WTC11 (cell line): ENCODE measurements around the gene GRIN1. TPM values are rescaled to one million over a fixed set of nuclear protein-coding genes. Genes with fewer than 3 reads are reported as not detected.

Source experiments
- ATAC-seq: fragments of 200-7000 bp; cut with Tn5 transposase; 2 replicates; pipeline ENCODE4 v1.10.0; 2021; ENCODE audit warnings: mild to moderate bottlenecking, moderate library complexity
- CTCF ChIA-PET: fragments of 300-600 bp; sonication (Branson Sonifier 250); formaldehyde crosslinking; loops from one replicate; lab custom pipeline; 2021; ENCODE audit warnings: antibody characterized with exemption; lab: Charles Lee
- POLR2A ChIA-PET: fragments of 350-600 bp; sonication (Branson Sonifier 250); formaldehyde crosslinking; loops from one replicate; lab custom pipeline; 2021; ENCODE audit warnings: antibody characterized with exemption; lab: Charles Lee
- DNase-seq: peaks from one replicate; pipeline ENCODE4 v3.0.0; 2021; ENCODE audit warnings: low spot score
- H3K27ac Mint-ChIP-seq: 2 replicates; pipeline ENCODE4 v1.8.0; 2021; ENCODE audit warnings: mixed read lengths
- H3K27me3 Mint-ChIP-seq: 2 replicates; pipeline ENCODE4 v1.8.0; 2021; ENCODE audit warnings: low read depth, mild to moderate bottlenecking, moderate library complexity, mixed read lengths
- H3K36me3 Mint-ChIP-seq: 2 replicates; pipeline ENCODE4 v1.8.0; 2021; ENCODE audit warnings: mixed read lengths
- H3K4me1 Mint-ChIP-seq: 2 replicates; pipeline ENCODE4 v1.8.0; 2022; ENCODE audit warnings: mixed read lengths
- H3K4me3 Mint-ChIP-seq: 2 replicates; pipeline ENCODE4 v1.8.0; 2021; ENCODE audit warnings: mild to moderate bottlenecking, moderate library complexity, mixed read lengths
- H3K9me3 Mint-ChIP-seq: 2 replicates; pipeline ENCODE4 v1.8.0; 2021; ENCODE audit warnings: mixed read lengths
- ELF4 ChIP-seq: sonication (generic); formaldehyde crosslinking; IDR thresholded peaks from 2 replicates; pipeline ENCODE4 v1.8.1; 2022; ENCODE audit warnings: low read depth, mild to moderate bottlenecking, moderate library complexity, missing genetic modification reagents
- ETV6 ChIP-seq: sonication (generic); formaldehyde crosslinking; IDR thresholded peaks from 2 replicates; pipeline ENCODE4 v1.8.1; 2022; ENCODE audit warnings: mild to moderate bottlenecking, missing genetic modification reagents
- FOXP1 ChIP-seq: sonication (generic); formaldehyde crosslinking; IDR thresholded peaks from 2 replicates; pipeline ENCODE4 v1.8.0; 2022; ENCODE audit warnings: missing genetic modification reagents, mild to moderate bottlenecking, moderate library complexity, borderline replicate concordance
- RORB ChIP-seq: fragments of 250-450 bp; sonication (Bioruptor Pico); IDR thresholded peaks from 2 replicates; pipeline ENCODE4 v1.9.0; 2021; ENCODE audit warnings: mild to moderate bottlenecking
- SMAD4 ChIP-seq: sonication (generic); formaldehyde crosslinking; IDR thresholded peaks from 2 replicates; pipeline ENCODE4 v1.8.0; 2022; ENCODE audit warnings: mild to moderate bottlenecking, missing genetic modification reagents
- ZNF138 ChIP-seq: sonication (generic); formaldehyde crosslinking; conservative IDR thresholded peaks from 2 replicates; pipeline ENCODE4 v1.8.1; 2022; ENCODE audit warnings: mild to moderate bottlenecking, moderate library complexity, missing genetic modification reagents
- total RNA-seq: library from RNA; stranded (reverse); gene quantifications from 3 replicates; pipeline ENCODE4 v1.2.3, GENCODE V29; 2021
- TF ChIP-seq, protein P1 (sequence below): fragments of 250-450 bp; sonication (Bioruptor Pico); IDR thresholded peaks from 2 replicates; pipeline ENCODE4 v1.9.0; 2021; ENCODE audit warnings: mild to moderate bottlenecking, borderline replicate concordance
- TF ChIP-seq, protein P2 (sequence below): sonication (generic); formaldehyde crosslinking; IDR thresholded peaks from 2 replicates; pipeline ENCODE4 v1.8.0; 2023; ENCODE audit warnings: missing genetic modification reagents, mild to moderate bottlenecking, borderline replicate concordance
- TF ChIP-seq, protein P3 (sequence below): sonication (generic); formaldehyde crosslinking; IDR thresholded peaks from 2 replicates; pipeline ENCODE4 v1.8.0; 2022; ENCODE audit warnings: mild to moderate bottlenecking, missing genetic modification reagents
- TF ChIP-seq, protein P4 (sequence below): sonication (generic); formaldehyde crosslinking; conservative IDR thresholded peaks from 2 replicates; pipeline ENCODE4 v1.8.1; 2023; ENCODE audit warnings: mild to moderate bottlenecking, low read depth, missing genetic modification reagents, moderate library complexity
- TF ChIP-seq, protein P5 (sequence below): sonication (generic); formaldehyde crosslinking; IDR thresholded peaks from 2 replicates; pipeline ENCODE4 v1.8.1; 2023; ENCODE audit warnings: mild to moderate bottlenecking, missing genetic modification reagents

The GRIN1 gene
- total RNA-seq, 1 experiment from 2014 or later = 4.1 TPM

DNA sequence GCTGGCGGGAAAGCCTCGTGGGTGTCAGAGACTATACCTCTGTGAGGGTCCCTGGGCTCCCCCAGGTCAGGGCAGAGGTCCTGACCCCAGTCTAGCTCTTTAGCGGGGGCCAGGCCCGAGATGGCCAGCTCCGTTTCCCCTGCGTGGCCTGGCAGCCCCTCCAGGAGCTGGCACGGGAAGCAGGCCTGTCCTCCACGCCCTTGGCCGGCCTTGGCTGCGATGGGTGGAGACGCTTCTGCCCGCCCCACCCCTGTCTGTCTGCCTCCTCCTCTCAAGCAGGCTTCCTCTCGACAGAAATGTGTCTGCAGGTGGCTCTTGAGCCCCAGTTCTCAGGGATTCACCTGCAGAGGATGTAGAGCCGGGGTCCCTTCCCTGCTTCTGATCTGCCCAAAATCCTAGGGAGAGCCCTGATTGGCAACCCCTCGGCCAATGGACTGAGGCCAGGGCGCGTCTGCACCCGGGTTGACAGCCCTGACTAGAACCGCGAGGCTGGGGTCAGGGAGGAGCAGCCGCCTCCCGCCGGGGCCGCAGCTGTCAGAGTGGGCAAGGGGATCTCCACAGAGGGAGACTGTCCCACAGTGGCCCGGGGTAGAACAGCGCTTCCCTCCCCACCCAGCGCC lies 2.6 kb upstream of the GRIN1 start:
- Mint-ChIP-seq H3K27me3 (peaks cover 65% of the 10 kb centered on the region), H3K36me3 (no peaks in the 10 kb centered on the region), H3K4me1 (peaks cover 6% of the 10 kb centered on the region; the same call in 1 of the 2 replicates), H3K27ac (no peak overlapping the region), H3K9me3 (no peaks in the 10 kb centered on the region), H3K4me3 (no peak overlapping the region)
- peak; percentile 54 for ATAC-seq
- no peak for DNase-seq
- peak; percentile 52; the same call in 1 of the 2 replicates for TF ChIP-seq FOXP1 (CRISPR knock-in tag)
- TF ChIP-seq, protein P1, sequence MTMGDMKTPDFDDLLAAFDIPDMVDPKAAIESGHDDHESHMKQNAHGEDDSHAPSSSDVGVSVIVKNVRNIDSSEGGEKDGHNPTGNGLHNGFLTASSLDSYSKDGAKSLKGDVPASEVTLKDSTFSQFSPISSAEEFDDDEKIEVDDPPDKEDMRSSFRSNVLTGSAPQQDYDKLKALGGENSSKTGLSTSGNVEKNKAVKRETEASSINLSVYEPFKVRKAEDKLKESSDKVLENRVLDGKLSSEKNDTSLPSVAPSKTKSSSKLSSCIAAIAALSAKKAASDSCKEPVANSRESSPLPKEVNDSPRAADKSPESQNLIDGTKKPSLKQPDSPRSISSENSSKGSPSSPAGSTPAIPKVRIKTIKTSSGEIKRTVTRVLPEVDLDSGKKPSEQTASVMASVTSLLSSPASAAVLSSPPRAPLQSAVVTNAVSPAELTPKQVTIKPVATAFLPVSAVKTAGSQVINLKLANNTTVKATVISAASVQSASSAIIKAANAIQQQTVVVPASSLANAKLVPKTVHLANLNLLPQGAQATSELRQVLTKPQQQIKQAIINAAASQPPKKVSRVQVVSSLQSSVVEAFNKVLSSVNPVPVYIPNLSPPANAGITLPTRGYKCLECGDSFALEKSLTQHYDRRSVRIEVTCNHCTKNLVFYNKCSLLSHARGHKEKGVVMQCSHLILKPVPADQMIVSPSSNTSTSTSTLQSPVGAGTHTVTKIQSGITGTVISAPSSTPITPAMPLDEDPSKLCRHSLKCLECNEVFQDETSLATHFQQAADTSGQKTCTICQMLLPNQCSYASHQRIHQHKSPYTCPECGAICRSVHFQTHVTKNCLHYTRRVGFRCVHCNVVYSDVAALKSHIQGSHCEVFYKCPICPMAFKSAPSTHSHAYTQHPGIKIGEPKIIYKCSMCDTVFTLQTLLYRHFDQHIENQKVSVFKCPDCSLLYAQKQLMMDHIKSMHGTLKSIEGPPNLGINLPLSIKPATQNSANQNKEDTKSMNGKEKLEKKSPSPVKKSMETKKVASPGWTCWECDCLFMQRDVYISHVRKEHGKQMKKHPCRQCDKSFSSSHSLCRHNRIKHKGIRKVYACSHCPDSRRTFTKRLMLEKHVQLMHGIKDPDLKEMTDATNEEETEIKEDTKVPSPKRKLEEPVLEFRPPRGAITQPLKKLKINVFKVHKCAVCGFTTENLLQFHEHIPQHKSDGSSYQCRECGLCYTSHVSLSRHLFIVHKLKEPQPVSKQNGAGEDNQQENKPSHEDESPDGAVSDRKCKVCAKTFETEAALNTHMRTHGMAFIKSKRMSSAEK = no peak
- POLR2A ChIA-PET = no interaction called here
- CTCF ChIA-PET = interaction anchor here (0.9 to 2.9 kb wide), 8 partner anchors 18 to 107 kb away, joined by 3 to 14 read pairs (median 4); partner anchors contain the start of genes LRRC26 and NPDC1

DNA sequence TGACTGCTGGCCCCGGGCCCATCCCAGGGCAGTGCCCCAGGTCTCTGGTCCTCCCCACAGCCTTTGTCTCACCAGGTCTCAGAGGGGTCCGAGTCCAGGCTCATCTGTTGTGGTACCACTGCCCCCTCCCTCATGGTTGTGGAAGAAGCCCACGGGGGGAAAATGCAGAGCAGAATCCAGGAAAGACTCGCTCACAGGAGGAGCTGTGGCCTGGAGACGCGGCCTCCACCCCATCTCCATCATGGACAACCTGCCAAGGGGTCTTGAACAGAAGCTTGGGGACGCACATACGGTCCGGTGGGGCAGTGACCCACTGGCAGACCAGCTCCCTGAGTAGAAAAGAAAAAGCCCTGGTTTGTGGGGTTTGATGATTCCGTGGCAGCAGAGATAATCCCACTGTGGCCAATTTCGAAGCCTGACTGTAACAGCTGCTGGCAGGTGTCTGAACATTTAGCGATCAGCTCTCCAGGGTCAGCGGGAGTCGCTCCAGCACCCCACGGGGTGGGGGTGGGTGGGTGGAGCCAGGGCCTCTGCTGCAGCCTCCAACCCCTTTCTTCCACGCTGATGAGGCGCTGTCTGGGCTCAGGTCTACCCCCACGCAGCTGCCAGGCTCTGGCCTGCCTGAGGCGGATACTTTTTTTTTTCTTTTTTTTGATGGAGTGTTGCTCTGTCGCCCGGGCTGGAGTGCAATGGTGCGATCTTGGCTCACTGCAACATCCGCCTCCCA lies 1.9 kb upstream of the GRIN1 start:
- Mint-ChIP-seq H3K36me3 (no peaks in the 10 kb centered on the region), H3K4me3 (no peak overlapping the region), H3K27ac (no peak overlapping the region), H3K9me3 (no peaks in the 10 kb centered on the region), H3K27me3 (peaks cover 72% of the 10 kb centered on the region), H3K4me1 (peaks cover 6% of the 10 kb centered on the region; the same call in 1 of the 2 replicates)
- no peak for ATAC-seq
- no peak for DNase-seq
- CTCF ChIA-PET = interaction anchor here (0.8 to 2.9 kb wide), 12 partner anchors 7 to 108 kb away, joined by 3 to 17 read pairs (median 4); partner anchors contain the start of genes LRRC26, MAN1B1, NPDC1 and TUBB4B
- POLR2A ChIA-PET = interaction anchor here (1.5 kb wide), 1 partner anchor 104 kb away, joined by 4 read pairs; no protein-coding TSS in a partner anchor
- no peak for TF ChIP-seq ZNF138 (CRISPR knock-in tag)
- no peak for TF ChIP-seq ETV6
- TF ChIP-seq SMAD4 (CRISPR knock-in tag) = no peak
- no peak for TF ChIP-seq RORB (CRISPR knock-in tag)
- TF ChIP-seq, protein P2, sequence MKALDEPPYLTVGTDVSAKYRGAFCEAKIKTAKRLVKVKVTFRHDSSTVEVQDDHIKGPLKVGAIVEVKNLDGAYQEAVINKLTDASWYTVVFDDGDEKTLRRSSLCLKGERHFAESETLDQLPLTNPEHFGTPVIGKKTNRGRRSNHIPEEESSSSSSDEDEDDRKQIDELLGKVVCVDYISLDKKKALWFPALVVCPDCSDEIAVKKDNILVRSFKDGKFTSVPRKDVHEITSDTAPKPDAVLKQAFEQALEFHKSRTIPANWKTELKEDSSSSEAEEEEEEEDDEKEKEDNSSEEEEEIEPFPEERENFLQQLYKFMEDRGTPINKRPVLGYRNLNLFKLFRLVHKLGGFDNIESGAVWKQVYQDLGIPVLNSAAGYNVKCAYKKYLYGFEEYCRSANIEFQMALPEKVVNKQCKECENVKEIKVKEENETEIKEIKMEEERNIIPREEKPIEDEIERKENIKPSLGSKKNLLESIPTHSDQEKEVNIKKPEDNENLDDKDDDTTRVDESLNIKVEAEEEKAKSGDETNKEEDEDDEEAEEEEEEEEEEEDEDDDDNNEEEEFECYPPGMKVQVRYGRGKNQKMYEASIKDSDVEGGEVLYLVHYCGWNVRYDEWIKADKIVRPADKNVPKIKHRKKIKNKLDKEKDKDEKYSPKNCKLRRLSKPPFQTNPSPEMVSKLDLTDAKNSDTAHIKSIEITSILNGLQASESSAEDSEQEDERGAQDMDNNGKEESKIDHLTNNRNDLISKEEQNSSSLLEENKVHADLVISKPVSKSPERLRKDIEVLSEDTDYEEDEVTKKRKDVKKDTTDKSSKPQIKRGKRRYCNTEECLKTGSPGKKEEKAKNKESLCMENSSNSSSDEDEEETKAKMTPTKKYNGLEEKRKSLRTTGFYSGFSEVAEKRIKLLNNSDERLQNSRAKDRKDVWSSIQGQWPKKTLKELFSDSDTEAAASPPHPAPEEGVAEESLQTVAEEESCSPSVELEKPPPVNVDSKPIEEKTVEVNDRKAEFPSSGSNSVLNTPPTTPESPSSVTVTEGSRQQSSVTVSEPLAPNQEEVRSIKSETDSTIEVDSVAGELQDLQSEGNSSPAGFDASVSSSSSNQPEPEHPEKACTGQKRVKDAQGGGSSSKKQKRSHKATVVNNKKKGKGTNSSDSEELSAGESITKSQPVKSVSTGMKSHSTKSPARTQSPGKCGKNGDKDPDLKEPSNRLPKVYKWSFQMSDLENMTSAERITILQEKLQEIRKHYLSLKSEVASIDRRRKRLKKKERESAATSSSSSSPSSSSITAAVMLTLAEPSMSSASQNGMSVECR (CRISPR knock-in tag) = no peak
- no peak for TF ChIP-seq ELF4
- TF ChIP-seq, protein P3, sequence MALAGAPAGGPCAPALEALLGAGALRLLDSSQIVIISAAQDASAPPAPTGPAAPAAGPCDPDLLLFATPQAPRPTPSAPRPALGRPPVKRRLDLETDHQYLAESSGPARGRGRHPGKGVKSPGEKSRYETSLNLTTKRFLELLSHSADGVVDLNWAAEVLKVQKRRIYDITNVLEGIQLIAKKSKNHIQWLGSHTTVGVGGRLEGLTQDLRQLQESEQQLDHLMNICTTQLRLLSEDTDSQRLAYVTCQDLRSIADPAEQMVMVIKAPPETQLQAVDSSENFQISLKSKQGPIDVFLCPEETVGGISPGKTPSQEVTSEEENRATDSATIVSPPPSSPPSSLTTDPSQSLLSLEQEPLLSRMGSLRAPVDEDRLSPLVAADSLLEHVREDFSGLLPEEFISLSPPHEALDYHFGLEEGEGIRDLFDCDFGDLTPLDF = no peak
- TF ChIP-seq, protein P4, sequence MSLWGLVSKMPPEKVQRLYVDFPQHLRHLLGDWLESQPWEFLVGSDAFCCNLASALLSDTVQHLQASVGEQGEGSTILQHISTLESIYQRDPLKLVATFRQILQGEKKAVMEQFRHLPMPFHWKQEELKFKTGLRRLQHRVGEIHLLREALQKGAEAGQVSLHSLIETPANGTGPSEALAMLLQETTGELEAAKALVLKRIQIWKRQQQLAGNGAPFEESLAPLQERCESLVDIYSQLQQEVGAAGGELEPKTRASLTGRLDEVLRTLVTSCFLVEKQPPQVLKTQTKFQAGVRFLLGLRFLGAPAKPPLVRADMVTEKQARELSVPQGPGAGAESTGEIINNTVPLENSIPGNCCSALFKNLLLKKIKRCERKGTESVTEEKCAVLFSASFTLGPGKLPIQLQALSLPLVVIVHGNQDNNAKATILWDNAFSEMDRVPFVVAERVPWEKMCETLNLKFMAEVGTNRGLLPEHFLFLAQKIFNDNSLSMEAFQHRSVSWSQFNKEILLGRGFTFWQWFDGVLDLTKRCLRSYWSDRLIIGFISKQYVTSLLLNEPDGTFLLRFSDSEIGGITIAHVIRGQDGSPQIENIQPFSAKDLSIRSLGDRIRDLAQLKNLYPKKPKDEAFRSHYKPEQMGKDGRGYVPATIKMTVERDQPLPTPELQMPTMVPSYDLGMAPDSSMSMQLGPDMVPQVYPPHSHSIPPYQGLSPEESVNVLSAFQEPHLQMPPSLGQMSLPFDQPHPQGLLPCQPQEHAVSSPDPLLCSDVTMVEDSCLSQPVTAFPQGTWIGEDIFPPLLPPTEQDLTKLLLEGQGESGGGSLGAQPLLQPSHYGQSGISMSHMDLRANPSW (CRISPR knock-in tag) = no peak
- TF ChIP-seq, protein P5, sequence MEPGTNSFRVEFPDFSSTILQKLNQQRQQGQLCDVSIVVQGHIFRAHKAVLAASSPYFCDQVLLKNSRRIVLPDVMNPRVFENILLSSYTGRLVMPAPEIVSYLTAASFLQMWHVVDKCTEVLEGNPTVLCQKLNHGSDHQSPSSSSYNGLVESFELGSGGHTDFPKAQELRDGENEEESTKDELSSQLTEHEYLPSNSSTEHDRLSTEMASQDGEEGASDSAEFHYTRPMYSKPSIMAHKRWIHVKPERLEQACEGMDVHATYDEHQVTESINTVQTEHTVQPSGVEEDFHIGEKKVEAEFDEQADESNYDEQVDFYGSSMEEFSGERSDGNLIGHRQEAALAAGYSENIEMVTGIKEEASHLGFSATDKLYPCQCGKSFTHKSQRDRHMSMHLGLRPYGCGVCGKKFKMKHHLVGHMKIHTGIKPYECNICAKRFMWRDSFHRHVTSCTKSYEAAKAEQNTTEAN (CRISPR knock-in tag) = no peak
- TF ChIP-seq, protein P1 = no peak
